NCI-H82 treated with DMSO at 0.1 percent for 48 hours (cell line): ENCODE results near the gene CRMP1.

Experiments
- DNase-seq: peaks from one replicate; lab custom pipeline; 2025; ENCODE audit not compliant: unreplicated experiment; lab: John Stamatoyannopoulos, UW

The CRMP1 gene

GRCh38 chr4:5893004-5893580 lies at the start of gene CRMP1:
Gene CRMP1, minus strand, starts transcription at chr4:5893086. Its CDS starts 117 bp downstream, at chr4:5892969.
- DNase-seq = peak; percentile 46

- no peak for DNase-seq
Observed at GRCh38 chr4:5941601-5942000, 48.7 kb upstream of the CRMP1 start.

- no peak for DNase-seq
Observed at GRCh38 chr4:5940470-5941203, 47.8 kb upstream of the CRMP1 start.

GRCh38 chr4:5933996-5934831 lies 41.3 kb upstream of the CRMP1 start:
- DNase-seq = no peak

GRCh38 chr4:5933116-5933515 lies 40.2 kb upstream of the CRMP1 start:
- DNase-seq = no peak

GRCh38 chr4:5932035-5932568 lies 39.2 kb upstream of the CRMP1 start:
- no peak for DNase-seq

GRCh38 chr4:5931526-5931925 lies 38.6 kb upstream of the CRMP1 start:
- no peak for DNase-seq

GRCh38 chr4:5930876-5931275 lies 38.0 kb upstream of the CRMP1 start:
- no peak for DNase-seq

- DNase-seq = no peak
Observed at GRCh38 chr4:5930456-5930855, 37.6 kb upstream of the CRMP1 start.

- no peak for DNase-seq
Observed at GRCh38 chr4:5928844-5929420, 36.0 kb upstream of the CRMP1 start.

- no peak for DNase-seq
Observed at GRCh38 chr4:5928274-5928673, 35.4 kb upstream of the CRMP1 start.

- DNase-seq = no peak
Observed at GRCh38 chr4:5927747-5928146, 34.9 kb upstream of the CRMP1 start.

GRCh38 chr4:5927116-5927515 lies 34.2 kb upstream of the CRMP1 start:
- no peak for DNase-seq

GRCh38 chr4:5926598-5926997 lies 33.7 kb upstream of the CRMP1 start:
- no peak for DNase-seq

- DNase-seq = no peak
Observed at GRCh38 chr4:5925419-5926200, 32.7 kb upstream of the CRMP1 start.

- no peak for DNase-seq
Observed at GRCh38 chr4:5924461-5925125, 31.7 kb upstream of the CRMP1 start.

- no peak for DNase-seq
Observed at GRCh38 chr4:5923376-5923775, 30.5 kb upstream of the CRMP1 start.

GRCh38 chr4:5922556-5922955 lies 29.7 kb upstream of the CRMP1 start:
- no peak for DNase-seq

- no peak for DNase-seq
Observed at GRCh38 chr4:5921981-5922380, 29.1 kb upstream of the CRMP1 start.
